Stomach smooth muscle (tissue), 2 donors: ENCODE measurements around the gene MYO3B.

Experiments used
- H3K27ac ChIP-seq: one replicate; pipeline ENCODE4 v1.7.0; 2013; ENCODE audit warnings: mild to moderate bottlenecking, low read length, inconsistent platforms
- H3K27me3 ChIP-seq, 2 donors: one replicate each; pipeline ENCODE4 v1.7.0; 2013; ENCODE audit warnings: low read length in 2 of 2; ENCODE audit not compliant: insufficient read depth in 2 of 2, control insufficient read depth in 1 of 2
- H3K36me3 ChIP-seq, 2 donors: one replicate each; pipeline ENCODE4 v1.7.0; 2013; ENCODE audit warnings: low read length in 2 of 2; ENCODE audit not compliant: control insufficient read depth in 2 of 2, insufficient read depth in 2 of 2
- H3K4me1 ChIP-seq: one replicate; pipeline ENCODE4 v1.7.0; 2013; ENCODE audit warnings: low read length; ENCODE audit not compliant: control insufficient read depth, insufficient read depth
- H3K4me3 ChIP-seq, 2 donors: one replicate each; pipeline ENCODE4 v1.7.0; 2013; ENCODE audit warnings: low read length in 2 of 2
- H3K9ac ChIP-seq, 2 donors: one replicate each; pipeline ENCODE4 v1.7.0; 2013; ENCODE audit warnings: low read length in 2 of 2, mild to moderate bottlenecking in 1 of 2
- H3K9me3 ChIP-seq, 2 donors: one replicate each; pipeline ENCODE4 v1.7.0; 2013; ENCODE audit warnings: low read length in 2 of 2; ENCODE audit not compliant: control insufficient read depth in 2 of 2
- donor health status: healthy.
- donor health status: Pancreatic carcinoma.

MYO3B gene

GRCh38 chr2:170313992-170314348 is 136.0 kb downstream of the MYO3B start:
- Histone ChIP-seq H3K27me3 (no peaks in the 10 kb centered on the region), H3K4me3 (no peak overlapping the region), H3K4me1 (no peaks in the 10 kb centered on the region), H3K9ac (no peak overlapping the region), H3K9me3 (no peaks in the 10 kb centered on the region), H3K27ac (no peak overlapping the region), H3K36me3 (no peaks in the 10 kb centered on the region)

- no peaks in the 10 kb centered on the region for H3K27me3 ChIP-seq
- no peak overlapping the region for H3K4me3 ChIP-seq
- H3K36me3 ChIP-seq, result no peaks in the 10 kb centered on the region
- no peaks in the 10 kb centered on the region for H3K9me3 ChIP-seq
- H3K4me1 ChIP-seq, result no peaks in the 10 kb centered on the region
- H3K9ac ChIP-seq, result no peak overlapping the region
- no peak overlapping the region for H3K27ac ChIP-seq
Observed at GRCh38 chr2:170314744-170315447, 136.9 kb downstream of the MYO3B start.

- no peak overlapping the region for H3K9ac ChIP-seq
- H3K4me3 ChIP-seq, result no peak overlapping the region
- peaks cover 0 to 6% of the 10 kb centered on the region in 2 donors for H3K9me3 ChIP-seq
- no peaks in the 10 kb centered on the region for H3K27me3 ChIP-seq
- no peaks in the 10 kb centered on the region for H3K4me1 ChIP-seq
- no peak overlapping the region for H3K27ac ChIP-seq
- no peaks in the 10 kb centered on the region for H3K36me3 ChIP-seq
Observed at GRCh38 chr2:170320948-170321347, 143.0 kb downstream of the MYO3B start.

GRCh38 chr2:170321526-170321925 is 143.6 kb downstream of the MYO3B start:
- peaks cover 0 to 6% of the 10 kb centered on the region in 2 donors for H3K9me3 ChIP-seq
- no peaks in the 10 kb centered on the region for H3K36me3 ChIP-seq
- no peaks in the 10 kb centered on the region for H3K27me3 ChIP-seq
- no peak overlapping the region for H3K4me3 ChIP-seq
- H3K9ac ChIP-seq, result no peak overlapping the region
- no peaks in the 10 kb centered on the region for H3K4me1 ChIP-seq
- no peak overlapping the region for H3K27ac ChIP-seq

- Histone ChIP-seq H3K4me3 (no peak overlapping the region), H3K9me3 (peaks cover 0 to 6% of the 10 kb centered on the region in 2 donors), H3K36me3 (no peaks in the 10 kb centered on the region), H3K9ac (no peak overlapping the region), H3K27me3 (no peaks in the 10 kb centered on the region), H3K4me1 (no peaks in the 10 kb centered on the region), H3K27ac (no peak overlapping the region)
Observed at GRCh38 chr2:170322140-170322766, 144.3 kb downstream of the MYO3B start.

- Histone ChIP-seq H3K9me3 (peaks cover 0 to 6% of the 10 kb centered on the region in 2 donors), H3K27ac (no peak overlapping the region), H3K27me3 (no peaks in the 10 kb centered on the region), H3K4me1 (no peaks in the 10 kb centered on the region), H3K9ac (no peak overlapping the region), H3K36me3 (no peaks in the 10 kb centered on the region), H3K4me3 (no peak overlapping the region)
Observed at GRCh38 chr2:170323743-170324142, 145.8 kb downstream of the MYO3B start.

- H3K9me3 ChIP-seq, result peaks cover 0 to 6% of the 10 kb centered on the region in 2 donors
- H3K27me3 ChIP-seq, result no peaks in the 10 kb centered on the region
- H3K36me3 ChIP-seq, result no peaks in the 10 kb centered on the region
- no peaks in the 10 kb centered on the region for H3K4me1 ChIP-seq
- H3K27ac ChIP-seq, result no peak overlapping the region
- no peak overlapping the region for H3K4me3 ChIP-seq
- H3K9ac ChIP-seq, result no peak overlapping the region
Observed at GRCh38 chr2:170324640-170325046, 146.7 kb downstream of the MYO3B start.

- H3K9ac ChIP-seq, result no peak overlapping the region
- H3K9me3 ChIP-seq, result peaks cover 0 to 3% of the 10 kb centered on the region in 2 donors
- H3K4me1 ChIP-seq, result no peaks in the 10 kb centered on the region
- no peak overlapping the region for H3K27ac ChIP-seq
- peaks cover 0 to 2% of the 10 kb centered on the region in 2 donors for H3K27me3 ChIP-seq
- H3K36me3 ChIP-seq, result no peaks in the 10 kb centered on the region
- no peak overlapping the region for H3K4me3 ChIP-seq
Observed at GRCh38 chr2:170330881-170331280, 152.9 kb downstream of the MYO3B start.

GRCh38 chr2:170332676-170333402 is 154.9 kb downstream of the MYO3B start:
- Histone ChIP-seq H3K9me3 (peaks cover 0 to 3% of the 10 kb centered on the region in 2 donors), H3K27ac (no peak overlapping the region), H3K27me3 (peaks cover 0 to 2% of the 10 kb centered on the region in 2 donors), H3K9ac (no peak overlapping the region), H3K4me3 (no peak overlapping the region), H3K36me3 (no peaks in the 10 kb centered on the region), H3K4me1 (no peaks in the 10 kb centered on the region)

- no peak overlapping the region for H3K9ac ChIP-seq
- H3K27ac ChIP-seq, result no peak overlapping the region
- no peak overlapping the region for H3K4me3 ChIP-seq
- no peaks in the 10 kb centered on the region for H3K36me3 ChIP-seq
- H3K27me3 ChIP-seq, result peaks cover 0 to 2% of the 10 kb centered on the region in 2 donors
- no peaks in the 10 kb centered on the region for H3K4me1 ChIP-seq
- H3K9me3 ChIP-seq, result peaks cover 0 to 3% of the 10 kb centered on the region in 2 donors
Observed at GRCh38 chr2:170335351-170335750, 157.4 kb downstream of the MYO3B start.
